GM19455 (cell line): Measurements from ENCODE around the gene NUTM2E.
A peak's percentile ranks its signal among the peaks of the same experiment; 100 is the strongest.
"Not testable (repeated sequence)": the region's sequence is repeated elsewhere in the genome, so short reads cannot be mapped to it uniquely, and the experiment has no call there.

Experiments used
- ATAC-seq: cut with Tn5 transposase; IDR thresholded peaks from one replicate; pipeline ENCODE4 v1.9.1; 2021; ENCODE audit not compliant: unreplicated experiment

NUTM2E gene

DNA sequence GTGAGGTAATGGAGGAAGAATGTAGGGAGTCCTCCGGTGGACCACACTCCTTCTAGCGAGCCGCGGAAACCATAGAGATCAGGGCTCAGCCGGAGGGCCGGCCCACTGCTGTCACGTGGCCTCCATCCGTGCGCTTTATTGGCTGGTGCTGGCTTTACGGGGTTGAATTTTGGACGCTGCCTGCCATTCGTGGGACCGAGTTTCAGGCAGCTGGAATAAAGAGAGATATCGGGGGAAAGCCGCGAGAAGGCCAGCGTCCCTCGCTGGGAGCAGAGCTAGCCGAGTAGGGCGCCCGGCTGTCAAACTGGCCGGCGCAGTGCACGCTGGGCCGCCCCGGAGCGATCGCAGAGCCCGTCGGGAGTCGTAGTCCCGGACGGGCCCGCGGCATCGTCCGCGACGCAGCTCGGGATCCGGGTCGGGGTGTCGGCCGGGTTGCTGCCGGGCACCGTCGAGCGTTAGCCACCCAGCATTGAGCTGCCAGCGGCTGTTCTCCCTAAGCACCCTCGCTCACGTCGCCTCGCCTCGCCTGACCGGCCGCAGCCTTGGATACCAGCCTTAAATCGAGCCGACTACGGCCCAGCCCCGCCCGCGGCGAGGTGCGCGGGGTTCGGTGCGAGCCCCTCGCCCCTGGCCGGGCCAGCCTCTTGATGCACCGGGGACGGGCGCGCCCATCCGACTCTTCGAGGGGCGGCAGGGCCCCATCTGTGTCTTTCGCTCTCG is at the start of gene NUTM2E:
NUTM2E (plus strand) TSS at position 244 of the 720 bp plus-strand sequence. CDS start 15,002 bp downstream, outside the sequence.
- ATAC-seq: peak; percentile 95

GRCh38 chr10:79777997-79778396 is 48.5 kb upstream of the NUTM2E start:
- ATAC-seq: not testable (repeated sequence)

GRCh38 chr10:79779310-79779938 is 47.1 kb upstream of the NUTM2E start:
- peak; percentile 61 for ATAC-seq

- ATAC-seq: not testable (repeated sequence)
Measured at GRCh38 chr10:79779992-79780391, 46.5 kb upstream of the NUTM2E start.

GRCh38 chr10:79781584-79781983 is 45.0 kb upstream of the NUTM2E start:
- ATAC-seq: not testable (repeated sequence)

DNA sequence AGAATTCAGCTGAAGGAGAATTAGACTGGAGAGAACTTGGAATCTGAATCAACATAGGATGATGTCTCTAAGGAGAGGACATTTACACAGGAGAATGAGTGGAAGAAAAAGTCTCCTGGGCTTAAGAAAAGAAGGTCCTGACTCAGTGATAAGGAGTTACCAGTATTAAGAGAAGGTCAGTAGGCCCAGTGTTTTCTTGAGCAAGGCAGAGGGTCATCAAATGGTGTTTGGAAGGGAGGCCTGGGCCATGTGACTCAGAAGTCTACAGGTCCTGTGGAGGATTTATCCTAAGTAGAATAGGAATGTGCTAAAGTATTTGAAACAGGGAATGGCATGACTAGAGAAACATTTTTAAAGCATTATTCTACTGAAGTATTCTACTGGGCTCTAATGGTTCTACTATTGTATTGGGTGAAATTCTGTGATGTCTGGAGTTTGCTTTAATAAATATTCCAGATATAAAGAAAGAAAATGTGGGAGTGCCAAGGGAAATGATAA is 39.0 kb upstream of the NUTM2E start:
- not testable (repeated sequence) for ATAC-seq

GRCh38 chr10:79789351-79789750 is 37.2 kb upstream of the NUTM2E start:
- ATAC-seq: not testable (repeated sequence)

GRCh38 chr10:79791906-79792517 is 34.5 kb upstream of the NUTM2E start:
- not testable (repeated sequence) for ATAC-seq

GRCh38 chr10:79799337-79799736 is 27.2 kb upstream of the NUTM2E start:
- ATAC-seq: not testable (repeated sequence)

DNA sequence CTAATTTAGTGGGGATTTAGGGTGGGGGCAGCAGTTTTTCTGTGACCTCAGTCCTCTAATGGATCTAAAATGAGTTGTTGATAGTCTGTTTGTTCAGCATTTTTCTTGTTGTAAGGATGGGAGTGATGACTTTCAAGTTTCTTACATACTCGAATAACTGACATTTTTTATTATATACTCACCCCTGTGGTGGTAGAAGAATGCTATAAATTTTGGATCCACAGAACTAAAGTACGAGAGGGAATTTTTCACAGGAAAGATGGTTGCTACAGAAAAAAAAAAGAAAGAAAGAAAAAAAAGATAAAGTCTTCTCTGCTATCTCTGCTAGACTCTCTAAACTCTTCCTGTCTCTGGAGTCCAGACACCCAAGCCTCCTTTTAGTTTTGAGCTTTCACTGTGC is 20.7 kb upstream of the NUTM2E start:
- not testable (repeated sequence) for ATAC-seq

DNA sequence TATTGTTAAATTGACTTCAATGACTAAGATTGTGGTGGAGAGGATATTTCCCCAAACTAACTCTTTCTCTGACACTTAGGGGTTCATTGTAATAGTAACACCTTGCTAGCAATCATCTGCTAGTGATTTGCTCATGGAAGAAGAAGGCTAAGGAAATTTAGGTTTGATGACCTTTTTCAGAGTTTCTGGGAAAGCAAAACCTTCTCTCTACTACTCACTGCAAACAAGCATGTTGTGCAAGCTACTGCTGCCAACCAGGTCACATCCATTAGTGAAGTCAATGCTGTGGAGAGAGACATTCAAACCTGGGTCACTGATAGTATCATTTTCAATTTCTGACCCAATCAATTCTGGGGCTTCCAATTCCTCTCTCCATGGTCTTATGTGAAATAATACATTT is 14.6 kb upstream of the NUTM2E start:
- not testable (repeated sequence) for ATAC-seq

DNA sequence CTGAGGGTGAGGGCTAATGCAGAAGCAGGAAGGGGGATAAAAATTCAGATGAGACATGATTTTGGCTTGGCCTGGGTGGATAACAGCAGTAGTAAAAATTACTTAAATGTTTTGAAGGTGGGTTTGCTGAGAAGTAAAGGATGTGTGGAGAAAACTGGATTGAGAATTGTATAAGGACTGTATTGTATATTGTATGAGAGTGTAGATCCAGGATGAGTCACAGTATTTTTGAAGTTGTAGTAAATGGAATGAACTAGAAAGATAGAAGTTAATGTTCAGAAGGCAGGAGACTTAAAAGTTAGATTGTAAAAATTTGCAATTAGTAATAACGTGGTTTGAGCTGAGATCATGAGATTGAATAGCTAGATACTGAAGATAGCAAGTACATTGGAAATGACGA is 10.2 kb upstream of the NUTM2E start:
- not testable (repeated sequence) for ATAC-seq

GRCh38 chr10:79823387-79823786 is 3.2 kb upstream of the NUTM2E start:
- ATAC-seq: not testable (repeated sequence)

- peak; percentile 21 for ATAC-seq
Measured at GRCh38 chr10:79825587-79826011, 940 bp upstream of the NUTM2E start.

DNA sequence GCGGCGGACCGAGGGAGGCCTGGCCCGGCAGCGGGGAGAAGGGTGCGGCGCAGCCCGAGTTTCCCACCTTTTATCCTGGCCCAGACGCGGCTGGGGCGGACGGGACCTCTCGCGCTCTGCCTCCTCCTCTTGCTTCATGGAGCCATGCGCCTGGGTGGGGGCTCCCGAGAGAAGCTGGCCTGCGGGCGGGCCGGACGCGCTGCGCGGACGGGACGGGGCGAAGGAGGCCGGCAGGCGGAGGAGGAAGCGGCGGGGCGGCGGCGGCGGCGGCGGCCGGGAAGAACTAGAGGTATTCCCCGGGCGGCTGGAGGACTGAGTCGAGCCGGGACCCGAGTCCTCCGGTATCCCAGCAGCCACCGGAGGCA is 426 bp upstream of the NUTM2E start:
- ATAC-seq: not testable (repeated sequence)

GRCh38 chr10:79833833-79834232 is 7.3 kb downstream of the NUTM2E start:
- ATAC-seq: not testable (repeated sequence)

DNA sequence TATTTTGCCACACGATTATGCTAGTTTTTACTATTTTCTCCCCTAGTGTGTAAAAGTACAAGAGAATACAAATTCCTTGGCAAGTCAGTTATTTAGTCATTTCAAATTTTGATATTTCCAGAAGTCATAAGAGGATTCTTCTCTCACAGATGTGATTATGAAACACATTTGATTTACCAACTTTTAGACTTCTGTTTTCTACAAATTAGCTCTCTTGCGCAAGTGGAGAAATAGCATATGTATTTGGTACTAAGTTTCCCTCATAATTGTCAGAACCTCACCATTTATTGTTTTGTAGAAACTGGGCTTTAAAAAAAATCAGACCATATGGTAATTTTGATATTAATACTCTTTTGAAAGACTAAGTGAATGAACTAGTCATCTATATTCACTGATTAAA is 9.4 kb downstream of the NUTM2E start:
- ATAC-seq: not testable (repeated sequence)

- ATAC-seq: not testable (repeated sequence)
Measured at GRCh38 chr10:79836891-79837290, 10.4 kb downstream of the NUTM2E start.

GRCh38 chr10:79838441-79838840 is 11.9 kb downstream of the NUTM2E start:
- not testable (repeated sequence) for ATAC-seq

- not testable (repeated sequence) for ATAC-seq
Measured at GRCh38 chr10:79853191-79853854, 26.8 kb downstream of the NUTM2E start.

GRCh38 chr10:79862269-79862668 is 35.7 kb downstream of the NUTM2E start:
- ATAC-seq: not testable (repeated sequence)
